HG02798 (cell line): ENCODE measurements around the gene TGM2.
"Not testable (repeated sequence)": the region's sequence is repeated elsewhere in the genome, so short reads cannot be mapped to it uniquely, and the experiment has no call there.

ENCODE experiments used
- ATAC-seq: cut with Tn5 transposase; IDR thresholded peaks from one replicate; pipeline ENCODE4 v1.9.1; 2021; ENCODE audit warnings: mild to moderate bottlenecking; ENCODE audit not compliant: unreplicated experiment, poor library complexity

The TGM2 gene

GRCh38 chr20:38120625-38120988 is 44.5 kb downstream of the TGM2 start:
- ATAC-seq, result no peak

GRCh38 chr20:38119446-38119845 is 45.6 kb downstream of the TGM2 start:
- no peak for ATAC-seq

- ATAC-seq, result no peak
Observed at GRCh38 chr20:38117635-38118034, 47.4 kb downstream of the TGM2 start.

DNA sequence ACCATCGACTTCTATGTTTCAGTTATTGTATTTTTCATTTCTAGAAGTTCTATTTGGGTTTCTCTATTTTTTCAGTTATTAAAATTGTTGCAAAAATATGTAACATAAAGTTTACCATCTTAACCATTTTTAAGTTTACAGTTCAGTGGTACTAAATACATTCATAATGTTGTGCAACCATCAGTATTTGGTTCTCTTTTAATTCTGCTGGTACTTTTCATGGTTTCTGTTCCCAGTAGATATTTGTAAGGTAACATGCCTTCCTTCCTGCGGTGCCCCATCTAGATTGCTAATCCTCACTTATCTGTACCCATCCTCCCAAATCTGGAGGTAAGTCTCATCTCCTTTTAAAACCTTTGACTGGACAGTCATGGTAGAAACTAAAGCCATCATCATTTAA is 47.9 kb downstream of the TGM2 start:
- ATAC-seq, result no peak

DNA sequence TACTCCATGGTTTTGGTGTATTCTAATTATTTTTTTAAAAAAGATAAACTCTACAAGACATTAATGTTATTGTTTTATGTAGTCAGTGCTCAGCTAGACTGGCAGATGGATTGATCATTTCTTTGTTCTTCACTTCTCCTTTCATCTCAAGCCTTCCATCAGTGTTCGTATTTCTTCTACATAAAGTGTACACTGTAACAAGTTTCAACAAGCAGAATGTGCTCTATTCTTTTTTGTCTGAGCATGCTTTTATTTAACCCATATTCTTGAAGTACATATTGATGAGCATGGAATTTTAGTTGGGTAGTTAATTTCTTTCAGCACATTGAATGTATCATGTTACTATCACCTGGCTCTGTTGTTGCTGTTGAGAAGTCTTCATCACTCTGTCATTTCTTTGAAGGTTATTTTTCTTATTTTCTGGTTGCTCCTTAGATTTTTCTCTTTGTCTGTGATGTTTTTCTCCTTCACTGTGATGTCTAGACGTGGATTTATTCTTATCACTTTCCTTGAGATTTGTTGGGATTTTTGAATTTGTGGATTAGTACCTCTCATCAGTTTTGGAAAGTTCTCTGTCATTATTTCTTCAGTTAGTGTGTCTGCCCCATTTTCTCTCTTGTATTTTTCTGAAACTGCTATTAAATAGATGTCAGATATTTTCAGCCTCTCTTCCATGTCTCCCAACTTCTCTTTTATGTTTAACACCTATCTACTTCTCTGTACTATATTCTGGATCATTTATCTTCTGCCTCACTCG is 48.5 kb downstream of the TGM2 start:
- ATAC-seq, result no peak

- ATAC-seq, result no peak
Observed at GRCh38 chr20:38115896-38116295, 49.2 kb downstream of the TGM2 start.

- ATAC-seq, result no peak
Observed at GRCh38 chr20:38115205-38115604, 49.9 kb downstream of the TGM2 start.

DNA sequence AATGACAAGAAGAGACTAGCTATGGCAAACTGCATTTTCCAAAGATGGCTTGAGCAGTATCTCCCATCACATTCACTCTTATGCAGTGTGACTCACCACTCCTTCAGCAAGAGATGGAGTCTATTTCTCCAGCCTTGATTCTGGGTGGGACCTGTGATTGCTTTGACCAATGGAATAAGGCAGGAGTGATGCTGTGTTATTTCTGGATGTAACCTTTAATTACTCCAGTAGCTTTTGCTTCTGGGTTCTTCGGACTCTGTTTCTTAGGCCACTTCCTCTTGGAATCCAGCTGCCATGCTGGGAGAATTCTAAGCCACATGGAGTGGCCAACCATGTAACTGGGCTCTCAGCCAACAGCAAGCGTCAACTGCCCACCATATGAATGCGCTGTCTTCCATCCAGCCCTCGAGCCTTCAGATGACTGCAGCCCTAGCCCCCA is 50.7 kb downstream of the TGM2 start:
- no peak for ATAC-seq

DNA sequence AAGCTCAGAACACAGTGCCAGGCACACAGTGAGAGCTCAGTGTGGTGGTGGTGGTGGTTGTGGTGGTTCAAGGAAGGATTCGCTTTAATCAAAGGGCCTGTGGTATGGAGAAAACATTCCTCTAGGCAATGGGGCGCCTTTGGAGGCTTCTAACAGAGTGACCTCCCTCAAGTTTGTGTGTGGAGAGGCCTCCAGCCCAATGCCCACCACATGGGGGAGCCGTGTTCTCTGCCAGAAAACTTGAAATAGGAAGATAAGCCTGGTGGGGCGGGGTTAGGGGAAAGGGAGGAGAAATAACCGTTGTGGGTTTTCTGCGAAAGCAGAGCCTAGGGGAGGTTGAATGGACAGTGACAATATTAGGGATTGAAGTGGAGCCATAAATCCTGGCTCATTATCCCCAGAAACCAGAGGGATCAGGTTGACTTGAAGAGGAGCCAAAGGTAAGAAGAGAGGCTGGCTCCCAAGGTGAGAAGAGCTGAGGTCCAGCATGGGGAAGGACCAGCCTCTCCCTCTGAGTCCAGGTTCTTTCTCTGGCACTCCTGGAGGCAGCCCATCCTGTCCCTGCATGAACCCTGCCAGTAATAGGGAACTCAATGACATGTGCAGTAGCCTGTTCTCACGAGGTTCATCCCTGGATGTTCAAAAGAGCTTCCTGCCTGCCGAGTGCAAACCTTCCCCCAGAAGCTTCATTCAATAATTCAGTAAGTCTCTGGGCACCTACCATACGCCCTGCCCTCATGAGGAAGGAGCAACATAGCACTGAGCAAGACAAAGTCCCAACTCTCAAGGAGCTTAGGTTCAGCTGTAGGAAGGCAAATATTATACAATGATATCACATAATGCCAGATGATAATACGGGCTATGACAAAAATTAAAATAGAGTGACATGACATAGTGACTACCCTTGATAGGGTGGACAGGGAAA is 51.4 kb downstream of the TGM2 start:
- no peak for ATAC-seq

DNA sequence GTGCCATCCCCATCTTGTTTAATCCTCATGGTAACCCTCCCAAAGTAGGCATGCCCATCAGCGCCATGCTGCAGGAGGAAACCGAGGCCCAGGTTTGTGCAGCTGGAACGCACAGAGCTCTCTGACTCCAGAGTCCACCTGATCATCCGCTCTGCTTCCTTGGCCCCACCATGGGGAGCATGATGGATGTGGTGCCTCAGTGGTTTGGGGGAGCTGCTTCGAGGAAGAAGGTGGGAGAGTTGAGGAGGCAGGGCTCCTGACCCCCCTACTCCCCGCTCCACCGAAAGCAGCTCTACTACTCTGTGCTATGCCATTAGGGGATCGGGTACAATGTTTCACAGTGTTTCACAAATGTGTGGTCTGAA is 52.2 kb downstream of the TGM2 start:
- ATAC-seq, result no peak

DNA sequence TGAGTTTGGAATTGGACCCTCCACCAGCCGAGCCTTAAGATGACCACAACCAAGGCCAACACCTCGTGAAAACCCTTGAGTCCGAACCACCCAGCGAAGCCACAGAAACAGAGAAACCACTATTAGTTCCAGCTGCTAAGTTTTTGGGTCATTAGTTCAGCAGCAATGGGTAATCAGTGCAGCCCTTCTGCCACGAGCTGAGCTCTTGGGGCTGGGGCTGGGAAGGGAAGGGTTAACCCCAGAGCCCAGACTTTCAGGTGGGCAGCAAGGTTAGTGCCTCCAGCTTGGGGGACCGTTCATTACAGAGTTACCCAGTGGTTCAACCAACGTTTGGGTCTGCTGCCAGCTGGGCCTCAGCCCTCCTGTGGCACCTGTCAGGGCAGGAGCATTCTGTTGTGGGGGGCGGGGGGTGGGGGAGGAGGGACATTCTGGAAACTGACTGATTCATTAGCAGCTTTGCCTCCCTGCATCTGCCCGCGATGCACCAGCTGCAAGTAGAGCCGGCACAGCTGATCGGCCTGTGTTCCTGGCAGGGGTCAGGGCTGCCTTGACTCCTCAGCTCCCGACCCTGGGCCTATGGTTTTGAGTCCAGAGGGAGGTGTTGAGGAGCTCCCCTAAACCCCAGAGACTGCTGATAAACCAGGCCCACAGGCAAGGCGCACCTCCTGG is 52.7 kb downstream of the TGM2 start:
- no peak for ATAC-seq

- ATAC-seq, result no peak
Observed at GRCh38 chr20:38111366-38112232, 53.5 kb downstream of the TGM2 start.

- no peak for ATAC-seq
Observed at GRCh38 chr20:38110525-38111178, 54.4 kb downstream of the TGM2 start.

GRCh38 chr20:38109591-38110524 is 55.2 kb downstream of the TGM2 start:
- ATAC-seq, result no peak

GRCh38 chr20:38108986-38109541 is 56.0 kb downstream of the TGM2 start:
- no peak for ATAC-seq

GRCh38 chr20:38108438-38108985 is 56.6 kb downstream of the TGM2 start:
- ATAC-seq, result no peak

DNA sequence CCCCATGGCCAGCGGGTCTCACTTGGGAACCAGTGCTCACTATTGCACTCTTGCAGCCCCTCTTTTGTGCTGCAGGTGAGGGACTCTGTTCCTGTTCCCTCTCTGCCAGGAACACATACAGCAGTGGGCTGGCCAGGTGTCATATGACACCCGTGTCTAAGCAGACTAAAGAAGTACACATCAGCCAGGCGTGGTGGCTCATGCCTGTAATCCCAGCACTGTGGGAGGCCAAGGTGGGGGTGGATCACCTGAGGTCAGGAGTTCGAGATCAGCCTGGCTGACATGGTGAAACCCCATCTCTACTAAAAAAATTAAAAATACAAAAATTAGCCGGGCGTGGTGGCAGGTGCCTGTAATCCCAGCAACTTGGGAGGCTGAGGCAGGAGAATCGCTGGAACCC is 57.2 kb downstream of the TGM2 start:
- ATAC-seq, result not testable (repeated sequence)

DNA sequence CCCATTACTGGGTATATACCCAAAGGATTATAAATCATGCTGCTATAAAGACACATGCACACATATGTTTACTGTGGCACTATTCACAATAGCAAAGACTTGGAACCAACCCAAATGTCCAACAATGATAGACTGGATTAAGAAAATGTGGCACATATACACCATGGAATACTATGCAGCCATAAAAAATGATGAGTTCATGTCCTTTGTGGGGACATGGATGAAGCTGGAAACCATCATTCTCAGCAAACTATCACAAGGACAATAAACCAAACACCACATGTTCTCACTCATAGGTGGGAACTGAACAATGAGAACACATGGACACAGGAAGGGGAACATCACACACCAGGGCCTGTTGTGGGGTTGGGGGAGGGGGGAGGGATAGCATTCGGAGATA is 57.7 kb downstream of the TGM2 start:
- ATAC-seq, result not testable (repeated sequence)
